HepG2 (cell line): ENCODE measurements around the gene HABP4. TPM values are rescaled to one million over a fixed set of nuclear protein-coding genes. Genes with fewer than 3 reads are reported as not detected.

Experiments used
- ATAC-seq: fragments of 200-7000 bp; cut with Tn5 transposase; 3 replicates; pipeline ENCODE4 v1.9.1; 2020; ENCODE audit warnings: mild to moderate bottlenecking, moderate library complexity
- BruUV-seq: library from RNA; stranded (reverse); fragments of 400-500 nt; replicated peaks from 2 replicates; lab custom pipeline; 2021; lab: Mats Ljungman, UMichigan
- CTCF ChIA-PET: fragments of 300-600 bp; formaldehyde crosslinking; extraction: SDS; loops from one replicate; lab custom pipeline; 2021; ENCODE audit warnings: low total read pairs, inconsistent platforms, low intra/inter-chr PET ratio; lab: Yijun Ruan, JAX
- POLR2A ChIA-PET: fragments of 350-600 bp; sonication (Branson Sonifier 250); formaldehyde crosslinking; loops from one replicate; lab custom pipeline; 2020; ENCODE audit warnings: antibody characterized with exemption, inconsistent platforms; lab: Yijun Ruan, JAX
- DNase-seq: peaks from one replicate; pipeline ENCODE4 v3.0.0-alpha.2; 2015; ENCODE audit warnings: low spot score
- FAIRE-seq: peaks from 3 replicates; lab custom pipeline; 2011; peaks lifted over from hg19 to GRCh38; lab: Jason Lieb, UNC
- H2AFZ ChIP-seq: one replicate; pipeline ENCODE4 v1.6.1; 2011; ENCODE audit warnings: low read length, inconsistent platforms
- H3K27ac ChIP-seq: fragments of 300-600 bp; 3 replicates; pipeline ENCODE4 v1.8.0; 2011; ENCODE audit warnings: mixed run types, mild to moderate bottlenecking, mixed read lengths, low read length, inconsistent platforms; ENCODE audit not compliant: insufficient read depth; ENCODE audit errors: extremely low read length
- H3K27me3 ChIP-seq, 2 experiments: fragments of 200-600 bp in 1 of 2; 2 replicates in 1 of 2; 3 replicates in 1 of 2; pipeline versions ENCODE4 v1.6.0 to v1.8.0; 2011; ENCODE audit warnings: low read length in 2 of 2, mild to moderate bottlenecking in 2 of 2, moderate library complexity in 2 of 2, inconsistent platforms in 1 of 2; ENCODE audit not compliant: insufficient read depth in 2 of 2, control insufficient read depth in 1 of 2
- H3K36me3 ChIP-seq, 2 experiments: fragments of 200-600 bp in 1 of 2; replicated peaks in 1 of 2; 2 replicates in 1 of 2; 3 replicates in 1 of 2; pipeline versions ENCODE4 v1.5.1 to v1.8.0; 2011; ENCODE audit warnings: low read length in 2 of 2, inconsistent platforms in 1 of 2; ENCODE audit not compliant: insufficient read depth in 2 of 2, control insufficient read depth in 1 of 2
- H3K4me1 ChIP-seq: 2 replicates; pipeline ENCODE4 v1.5.1; 2012; ENCODE audit warnings: low read length, inconsistent platforms; ENCODE audit not compliant: insufficient read depth
- H3K4me2 ChIP-seq: 2 replicates; pipeline ENCODE4 v1.6.0; 2011; ENCODE audit warnings: low read depth, low read length, inconsistent platforms
- H3K4me3 ChIP-seq, 3 experiments: fragments of 200-600 bp in 1 of 3; sonication (generic), shearing (Covaris generic) in 1 of 3; replicated peaks in 1 of 3; 2 replicates each; pipeline ENCODE4 v1.5.1; 2011 to 2016; ENCODE audit warnings: low read length in 3 of 3, inconsistent platforms in 2 of 3, low read depth in 2 of 3, mild to moderate bottlenecking in 2 of 3, control low read depth in 1 of 3, mixed read lengths in 1 of 3; ENCODE audit not compliant: insufficient read depth in 1 of 3
- H3K79me2 ChIP-seq: one replicate; pipeline ENCODE4 v1.6.1; 2011; ENCODE audit warnings: low read length, inconsistent platforms; ENCODE audit not compliant: insufficient read depth
- H3K9ac ChIP-seq: 2 replicates; pipeline ENCODE4 v1.6.0; 2011; ENCODE audit warnings: mild to moderate bottlenecking, low read depth, low read length, inconsistent platforms; ENCODE audit not compliant: insufficient read depth
- H3K9me3 ChIP-seq: 2 replicates; pipeline ENCODE4 v1.5.1; 2012; ENCODE audit warnings: mild to moderate bottlenecking, low read length
- H4K20me1 ChIP-seq: 2 replicates; pipeline ENCODE4 v1.6.0; 2011; ENCODE audit warnings: inconsistent platforms, mild to moderate bottlenecking, low read length, moderate library complexity; ENCODE audit not compliant: insufficient read depth
- ADNP ChIP-seq: sonication (generic); formaldehyde crosslinking; IDR thresholded peaks from 2 replicates; pipeline ENCODE4 v1.4.0; 2020; ENCODE audit warnings: missing genetic modification reagents
- BCL6 ChIP-seq: IDR thresholded peaks from 2 replicates; pipeline ENCODE4 v1.6.1; 2016; ENCODE audit warnings: missing genetic modification reagents, missing compliant biosample characterization
- FOXO1 ChIP-seq: sonication (generic); formaldehyde crosslinking; IDR thresholded peaks from 2 replicates; pipeline ENCODE4 v1.4.0; 2020; ENCODE audit warnings: missing genetic modification reagents
- RBM39 ChIP-seq: fragments of 200-400 bp; formaldehyde crosslinking; IDR thresholded peaks from one replicate; pipeline ENCODE4 v1.6.1; 2018; ENCODE audit warnings: antibody characterized with exemption, mild to moderate bottlenecking, low read depth, low read length; ENCODE audit not compliant: poor library complexity, severe bottlenecking
- RNF2 ChIP-seq: fragments of 450-650 bp; conservative IDR thresholded peaks from 2 replicates; pipeline ENCODE4 v1.6.1; 2016; ENCODE audit warnings: low read depth
- SALL2 ChIP-seq: sonication (generic); formaldehyde crosslinking; IDR thresholded peaks from 2 replicates; pipeline ENCODE4 v1.8.1; 2023; ENCODE audit warnings: mild to moderate bottlenecking, missing genetic modification reagents, inconsistent platforms
- U2AF1 ChIP-seq: fragments of 200-400 bp; formaldehyde crosslinking; optimal IDR thresholded peaks from 2 replicates; pipeline ENCODE3; 2017; ENCODE audit warnings: mild to moderate bottlenecking, low read depth, low read length
- ZFP82 ChIP-seq: sonication (generic); formaldehyde crosslinking; IDR thresholded peaks from 2 replicates; pipeline ENCODE4 v1.5.1; 2020; ENCODE audit warnings: mild to moderate bottlenecking, missing genetic modification reagents, borderline replicate concordance
- ZMYM3 ChIP-seq: sonication (generic); formaldehyde crosslinking; IDR thresholded peaks from 2 replicates; pipeline ENCODE4 v1.5.1; 2020; ENCODE audit warnings: mild to moderate bottlenecking, missing genetic modification reagents
- ZNF205 ChIP-seq: IDR thresholded peaks from 2 replicates; pipeline ENCODE4 v1.6.1; 2018; ENCODE audit warnings: missing biosample characterization, missing genetic modification reagents
- ZNF615 ChIP-seq: sonication (generic); formaldehyde crosslinking; IDR thresholded peaks from 2 replicates; pipeline ENCODE4 v1.5.0; 2020; ENCODE audit warnings: mild to moderate bottlenecking, missing genetic modification reagents, borderline replicate concordance
- ZNF672 ChIP-seq: sonication (generic); formaldehyde crosslinking; IDR thresholded peaks from 2 replicates; pipeline ENCODE4 v1.8.1; 2022; ENCODE audit warnings: missing genetic modification reagents
- ZSCAN30 ChIP-seq: sonication (generic); formaldehyde crosslinking; IDR thresholded peaks from 2 replicates; pipeline ENCODE4 v1.5.0; 2020; ENCODE audit warnings: mild to moderate bottlenecking, missing genetic modification reagents
- WGBS: methylation state at CpG from one replicate; pipeline ENCODE4 v1.1.6; 2017; ENCODE audit warnings: low lambda C conversion rate; 5-methylcytosine and 5-hydroxymethylcytosine counted together
- in situ Hi-C: cut with HindIII; loops from 2 replicates; pipeline ENCODE4 v1.10.0; 2017; ENCODE audit warnings: low pct_unique_long_range_greater_than_20kb; ENCODE audit not compliant: extremely low pct_ligation_motif_present
- intact Hi-C: fragments of 100-400 bp; cut with micrococcal nuclease; formaldehyde crosslinking; loops from one replicate; pipeline ENCODE4 v1.10.0; 2022; ENCODE audit not compliant: unreplicated experiment
- polyA plus RNA-seq, 8 experiments: library from polyadenylated mRNA; depleted of rRNA in 3 of 8; stranded (reverse) in 7 of 8; unstranded in 1 of 8; fragments of >200 nt; fragmentation: Illumina TruSeq in 4 of 8; extraction: Trizol in 4 of 8; gene quantifications; 2 replicates each; pipeline versions ENCODE4 v1.2.1 to v1.2.3, GENCODE V29; 2011 to 2016; ENCODE audit warnings: low read depth in 4 of 8, missing spikeins in 1 of 8, mixed read lengths in 1 of 8; ENCODE audit not compliant: insufficient read depth in 1 of 8
- total RNA-seq, 5 experiments: library from RNA; depleted of rRNA; stranded (reverse); fragments of >200 nt; fragmentation: Illumina TruSeq; extraction: Trizol; gene quantifications; 2 replicates each; pipeline ENCODE4 v1.2.3, GENCODE V29; 2016; ENCODE audit warnings: low read depth in 1 of 5
- TF ChIP-seq, protein P1 (sequence below): sonication (generic); formaldehyde crosslinking; IDR thresholded peaks from 2 replicates; pipeline ENCODE4 v1.5.0; 2020; ENCODE audit warnings: missing genetic modification reagents
- TF ChIP-seq, protein P2 (sequence below): IDR thresholded peaks from 2 replicates; pipeline ENCODE4 v1.4.0; 2020; ENCODE audit warnings: mild to moderate bottlenecking, missing genetic modification reagents
- TF ChIP-seq, protein P3 (sequence below): sonication (generic); formaldehyde crosslinking; IDR thresholded peaks from 2 replicates; pipeline ENCODE4 v1.4.0; 2020; ENCODE audit warnings: missing genetic modification reagents, borderline replicate concordance
- TF ChIP-seq, protein P4 (sequence below): sonication (generic); formaldehyde crosslinking; IDR thresholded peaks from 2 replicates; pipeline ENCODE4 v1.4.0; 2020; ENCODE audit warnings: missing genetic modification reagents, low read depth, mild to moderate bottlenecking, borderline replicate concordance

The HABP4 gene
- total and polyA plus RNA-seq, 2 of the 13 experiments (the other 11 are each of a cell fraction or from before 2014, with no cell fraction given) = 14.3 to 26.6 TPM

DNA sequence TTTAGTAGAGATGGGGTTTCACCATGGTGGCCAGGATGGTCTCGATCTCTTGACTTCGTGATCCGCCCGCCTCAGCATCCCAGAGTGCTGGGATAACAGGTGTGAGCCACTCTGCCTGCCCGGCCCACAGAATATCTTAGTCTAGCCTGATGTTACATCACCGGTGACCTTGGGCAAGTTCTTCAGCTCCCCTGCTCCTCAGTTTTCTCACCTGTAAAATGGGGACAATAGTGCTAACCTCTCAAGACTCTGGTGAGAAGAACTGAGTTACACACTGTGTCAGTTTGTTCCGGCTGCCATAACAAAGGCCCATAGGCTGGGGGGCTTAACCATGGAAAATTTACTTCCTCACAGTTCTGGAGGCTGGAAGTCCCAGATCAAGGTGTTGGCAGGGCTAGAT is 12.5 kb upstream of the HABP4 start:
- Histone ChIP-seq H3K36me3 (no peaks in the 10 kb centered on the region), H3K27me3 (no peaks in the 10 kb centered on the region), H3K4me3 (no peak overlapping the region), H3K79me2 (no peaks in the 10 kb centered on the region), H2AFZ (no peak overlapping the region), H4K20me1 (no peaks in the 10 kb centered on the region), H3K4me1 (peaks cover 75% of the 10 kb centered on the region), H3K4me2 (no peak overlapping the region), H3K27ac (no peak overlapping the region), H3K9ac (no peak overlapping the region), H3K9me3 (no peaks in the 10 kb centered on the region)
- no peak for ATAC-seq
- no TSS peak for BruUV-seq
- in situ Hi-C loops (no loop called here), intact Hi-C loops (loop anchor here (5.0 kb wide), 1 partner anchor 110 kb away; no protein-coding TSS in a partner anchor)
- CTCF ChIA-PET = no interaction called here
- WGBS = 100% methylated on average over 7 of the region's 7 CpGs
- no peak for FAIRE-seq
- no peak for DNase-seq
- POLR2A ChIA-PET = interaction anchor here (1.3 kb wide), 2 partner anchors 12 to 21 kb away, joined by 3 to 6 read pairs; partner anchors contain the start of gene HABP4
- no peak for TF ChIP-seq ZNF672
- TF ChIP-seq U2AF1 = no peak
- no peak for TF ChIP-seq SALL2 (CRISPR knock-in tag)
- 0 out of 2 replicates have a peak, but pooled peaks have one; percentile 4 for TF ChIP-seq ZNF615 (CRISPR knock-in tag)
- no peak for TF ChIP-seq ZFP82 (CRISPR knock-in tag)
- TF ChIP-seq, protein P1, sequence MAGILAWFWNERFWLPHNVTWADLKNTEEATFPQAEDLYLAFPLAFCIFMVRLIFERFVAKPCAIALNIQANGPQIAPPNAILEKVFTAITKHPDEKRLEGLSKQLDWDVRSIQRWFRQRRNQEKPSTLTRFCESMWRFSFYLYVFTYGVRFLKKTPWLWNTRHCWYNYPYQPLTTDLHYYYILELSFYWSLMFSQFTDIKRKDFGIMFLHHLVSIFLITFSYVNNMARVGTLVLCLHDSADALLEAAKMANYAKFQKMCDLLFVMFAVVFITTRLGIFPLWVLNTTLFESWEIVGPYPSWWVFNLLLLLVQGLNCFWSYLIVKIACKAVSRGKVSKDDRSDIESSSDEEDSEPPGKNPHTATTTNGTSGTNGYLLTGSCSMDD = no peak
- TF ChIP-seq, protein P2, sequence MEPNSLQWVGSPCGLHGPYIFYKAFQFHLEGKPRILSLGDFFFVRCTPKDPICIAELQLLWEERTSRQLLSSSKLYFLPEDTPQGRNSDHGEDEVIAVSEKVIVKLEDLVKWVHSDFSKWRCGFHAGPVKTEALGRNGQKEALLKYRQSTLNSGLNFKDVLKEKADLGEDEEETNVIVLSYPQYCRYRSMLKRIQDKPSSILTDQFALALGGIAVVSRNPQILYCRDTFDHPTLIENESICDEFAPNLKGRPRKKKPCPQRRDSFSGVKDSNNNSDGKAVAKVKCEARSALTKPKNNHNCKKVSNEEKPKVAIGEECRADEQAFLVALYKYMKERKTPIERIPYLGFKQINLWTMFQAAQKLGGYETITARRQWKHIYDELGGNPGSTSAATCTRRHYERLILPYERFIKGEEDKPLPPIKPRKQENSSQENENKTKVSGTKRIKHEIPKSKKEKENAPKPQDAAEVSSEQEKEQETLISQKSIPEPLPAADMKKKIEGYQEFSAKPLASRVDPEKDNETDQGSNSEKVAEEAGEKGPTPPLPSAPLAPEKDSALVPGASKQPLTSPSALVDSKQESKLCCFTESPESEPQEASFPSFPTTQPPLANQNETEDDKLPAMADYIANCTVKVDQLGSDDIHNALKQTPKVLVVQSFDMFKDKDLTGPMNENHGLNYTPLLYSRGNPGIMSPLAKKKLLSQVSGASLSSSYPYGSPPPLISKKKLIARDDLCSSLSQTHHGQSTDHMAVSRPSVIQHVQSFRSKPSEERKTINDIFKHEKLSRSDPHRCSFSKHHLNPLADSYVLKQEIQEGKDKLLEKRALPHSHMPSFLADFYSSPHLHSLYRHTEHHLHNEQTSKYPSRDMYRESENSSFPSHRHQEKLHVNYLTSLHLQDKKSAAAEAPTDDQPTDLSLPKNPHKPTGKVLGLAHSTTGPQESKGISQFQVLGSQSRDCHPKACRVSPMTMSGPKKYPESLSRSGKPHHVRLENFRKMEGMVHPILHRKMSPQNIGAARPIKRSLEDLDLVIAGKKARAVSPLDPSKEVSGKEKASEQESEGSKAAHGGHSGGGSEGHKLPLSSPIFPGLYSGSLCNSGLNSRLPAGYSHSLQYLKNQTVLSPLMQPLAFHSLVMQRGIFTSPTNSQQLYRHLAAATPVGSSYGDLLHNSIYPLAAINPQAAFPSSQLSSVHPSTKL (CRISPR knock-in tag) = no peak
- TF ChIP-seq BCL6 (CRISPR knock-in tag) = no peak
- TF ChIP-seq ZSCAN30 (CRISPR knock-in tag) = 0 out of 2 replicates have a peak, but pooled peaks have one; percentile 34
- TF ChIP-seq, protein P3, sequence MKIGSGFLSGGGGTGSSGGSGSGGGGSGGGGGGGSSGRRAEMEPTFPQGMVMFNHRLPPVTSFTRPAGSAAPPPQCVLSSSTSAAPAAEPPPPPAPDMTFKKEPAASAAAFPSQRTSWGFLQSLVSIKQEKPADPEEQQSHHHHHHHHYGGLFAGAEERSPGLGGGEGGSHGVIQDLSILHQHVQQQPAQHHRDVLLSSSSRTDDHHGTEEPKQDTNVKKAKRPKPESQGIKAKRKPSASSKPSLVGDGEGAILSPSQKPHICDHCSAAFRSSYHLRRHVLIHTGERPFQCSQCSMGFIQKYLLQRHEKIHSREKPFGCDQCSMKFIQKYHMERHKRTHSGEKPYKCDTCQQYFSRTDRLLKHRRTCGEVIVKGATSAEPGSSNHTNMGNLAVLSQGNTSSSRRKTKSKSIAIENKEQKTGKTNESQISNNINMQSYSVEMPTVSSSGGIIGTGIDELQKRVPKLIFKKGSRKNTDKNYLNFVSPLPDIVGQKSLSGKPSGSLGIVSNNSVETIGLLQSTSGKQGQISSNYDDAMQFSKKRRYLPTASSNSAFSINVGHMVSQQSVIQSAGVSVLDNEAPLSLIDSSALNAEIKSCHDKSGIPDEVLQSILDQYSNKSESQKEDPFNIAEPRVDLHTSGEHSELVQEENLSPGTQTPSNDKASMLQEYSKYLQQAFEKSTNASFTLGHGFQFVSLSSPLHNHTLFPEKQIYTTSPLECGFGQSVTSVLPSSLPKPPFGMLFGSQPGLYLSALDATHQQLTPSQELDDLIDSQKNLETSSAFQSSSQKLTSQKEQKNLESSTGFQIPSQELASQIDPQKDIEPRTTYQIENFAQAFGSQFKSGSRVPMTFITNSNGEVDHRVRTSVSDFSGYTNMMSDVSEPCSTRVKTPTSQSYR (CRISPR knock-in tag) = no peak
- TF ChIP-seq ZNF205 (CRISPR knock-in tag) = no peak
- TF ChIP-seq, protein P4, sequence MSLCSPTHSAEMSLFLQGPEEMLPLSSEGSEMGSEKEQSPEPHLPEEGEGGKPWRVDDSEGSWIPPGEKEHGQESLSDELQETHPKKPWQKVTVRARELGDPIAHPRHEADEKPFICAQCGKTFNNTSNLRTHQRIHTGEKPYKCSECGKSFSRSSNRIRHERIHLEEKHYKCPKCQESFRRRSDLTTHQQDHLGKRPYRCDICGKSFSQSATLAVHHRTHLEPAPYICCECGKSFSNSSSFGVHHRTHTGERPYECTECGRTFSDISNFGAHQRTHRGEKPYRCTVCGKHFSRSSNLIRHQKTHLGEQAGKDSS (CRISPR knock-in tag) = no peak
- TF ChIP-seq RBM39 = no peak
- peak; percentile 79 for TF ChIP-seq ZMYM3 (CRISPR knock-in tag)
- no peak for TF ChIP-seq RNF2
- no peak for TF ChIP-seq FOXO1 (CRISPR knock-in tag)
- TF ChIP-seq ADNP = 0 out of 2 replicates have a peak, but pooled peaks have one; percentile 58
